ENCODE results near the gene CORO7. TPM values are rescaled to one million over a fixed set of nuclear protein-coding genes. Genes with fewer than 3 reads are reported as not detected.

Gene CORO7
- total and polyA plus RNA-seq, 7 donors = 3.4 to 7.9 (median 5.8) TPM

- no peak overlapping the region for H3K4me3 ChIP-seq
- DNase-seq (no peak), ATAC-seq (no peak)
- H3K27ac ChIP-seq = no peak overlapping the region
- 57 to 64% (median 60%) methylated on average over 14 of the region's 14 CpGs for WGBS, 3 donors
- peaks cover 13 to 97% of the 10 kb centered on the region in 2 donors for H3K36me3 ChIP-seq (ENCODE audit: insufficient read depth in 1 of 2, low read depth in 1 of 2)
- no peaks in the 10 kb centered on the region for H3K4me1 ChIP-seq
- no peaks in the 10 kb centered on the region for H3K9me3 ChIP-seq
- no peaks in the 10 kb centered on the region for H3K27me3 ChIP-seq (ENCODE audit: insufficient read depth in 3 of 3, low read length in 2 of 3)
- no peak for TF ChIP-seq CTCF (IDR thresholded peaks at IDR 0.05)
- intact Hi-C loops (cut with DNase I) = no loop called here
Measured at GRCh38 chr16:4450931-4451519, 34.6 kb upstream of the CORO7 start.

- ATAC-seq = no peak
- WGBS, 3 donors = 68 to 75% (median 70%) methylated on average over 14 of the region's 14 CpGs
- Histone ChIP-seq H3K27ac (no peak overlapping the region), H3K4me3 (no peak overlapping the region), H3K9me3 (no peaks in the 10 kb centered on the region), H3K27me3 (ENCODE audit: insufficient read depth in 3 of 3, low read length in 2 of 3) (no peaks in the 10 kb centered on the region), H3K4me1 (no peaks in the 10 kb centered on the region), H3K36me3 (ENCODE audit: insufficient read depth in 1 of 2, low read depth in 1 of 2) (peaks cover 11 to 97% of the 10 kb centered on the region in 2 donors)
- DNase-seq = no peak
- intact Hi-C loops (cut with DNase I) = no loop called here
- no peak for TF ChIP-seq CTCF (IDR thresholded peaks at IDR 0.05)
Measured at GRCh38 chr16:4450430-4450829, 34.0 kb upstream of the CORO7 start.

GRCh38 chr16:4443986-4444385, 27.6 kb upstream of the CORO7 start:
- intact Hi-C loops (cut with DNase I) = no loop called here
- H3K27me3 ChIP-seq (ENCODE audit: insufficient read depth in 3 of 3, low read length in 2 of 3) = no peaks in the 10 kb centered on the region
- no peak overlapping the region for H3K4me3 ChIP-seq
- 86 to 90% (median 88%) methylated on average over 4 of the region's 4 CpGs for WGBS, 3 donors
- H3K36me3 ChIP-seq (ENCODE audit: insufficient read depth in 1 of 2, low read depth in 1 of 2) = peaks cover 16 to 100% of the 10 kb centered on the region in 2 donors
- no peak overlapping the region for H3K27ac ChIP-seq
- DNase-seq (no peak), ATAC-seq (no peak)
- H3K9me3 ChIP-seq = no peaks in the 10 kb centered on the region
- no peak for TF ChIP-seq CTCF (IDR thresholded peaks at IDR 0.05)
- H3K4me1 ChIP-seq = no peaks in the 10 kb centered on the region

DNA sequence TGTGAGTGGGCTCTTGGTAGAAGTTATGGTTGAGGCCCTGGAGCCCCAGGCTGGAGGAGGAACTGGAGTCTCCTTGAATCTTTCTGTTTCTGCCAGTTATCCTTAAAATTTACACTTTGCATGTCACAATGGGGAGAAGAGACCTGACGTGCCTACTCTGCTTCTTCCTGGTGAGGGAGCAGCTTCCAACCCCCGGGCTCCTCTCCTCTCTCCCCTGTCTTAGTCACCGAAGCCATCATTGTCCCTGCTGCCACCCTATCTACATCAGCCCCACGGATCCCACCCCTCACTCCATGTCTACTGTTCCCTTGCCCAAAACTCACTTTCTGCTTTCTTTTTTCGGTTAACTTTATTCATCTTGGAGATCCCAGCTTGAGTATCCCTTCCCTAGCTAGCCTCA, 26.9 kb upstream of the CORO7 start:
- DNase-seq (peak in 1 of 2 donors; percentile 12), ATAC-seq (no peak)
- Histone ChIP-seq H3K4me3 (no peak overlapping the region), H3K36me3 (ENCODE audit: insufficient read depth in 1 of 2, low read depth in 1 of 2) (peaks cover 11 to 100% of the 10 kb centered on the region in 2 donors), H3K27me3 (ENCODE audit: insufficient read depth in 3 of 3, low read length in 2 of 3) (no peaks in the 10 kb centered on the region), H3K9me3 (no peaks in the 10 kb centered on the region), H3K27ac (no peak overlapping the region), H3K4me1 (no peaks in the 10 kb centered on the region)
- TF ChIP-seq CTCF (IDR thresholded peaks at IDR 0.05) = no peak
- intact Hi-C loops (cut with DNase I) = no loop called here
- 69 to 82% (median 75%) methylated on average over 5 of the region's 5 CpGs for WGBS, 3 donors

- Histone ChIP-seq H3K27ac (no peak overlapping the region), H3K9me3 (no peaks in the 10 kb centered on the region), H3K4me1 (no peaks in the 10 kb centered on the region), H3K27me3 (ENCODE audit: insufficient read depth in 3 of 3, low read length in 2 of 3) (no peaks in the 10 kb centered on the region), H3K4me3 (no peak overlapping the region), H3K36me3 (ENCODE audit: insufficient read depth in 1 of 2, low read depth in 1 of 2) (peaks cover 11 to 100% of the 10 kb centered on the region in 2 donors)
- DNase-seq (peak in 1 of 2 donors; percentile 15), ATAC-seq (no peak)
- intact Hi-C loops (cut with DNase I) = no loop called here
- no peak for TF ChIP-seq CTCF (IDR thresholded peaks at IDR 0.05)
- 87 to 92% (median 88%) methylated on average over 11 of the region's 11 CpGs for WGBS, 3 donors
Measured at GRCh38 chr16:4442371-4442770, 26.0 kb upstream of the CORO7 start.

All from psoas muscle (tissue), 8 donors.